HEK293T (cell line): ENCODE data around the gene AGPAT3.

Experiments used
- CTCF ChIA-PET: fragments of 350-600 bp; formaldehyde crosslinking; extraction: SDS; loops from one replicate; lab custom pipeline; 2021; ENCODE audit warnings: antibody characterized with exemption, inconsistent platforms; lab: Yijun Ruan, JAX
- POLR2A ChIA-PET: fragments of 350-600 bp; formaldehyde crosslinking; extraction: SDS; loops from one replicate; lab custom pipeline; 2020; ENCODE audit warnings: antibody characterized with exemption, inconsistent platforms; lab: Yijun Ruan, JAX
- DNase-seq: peaks from one replicate; pipeline ENCODE4 v3.0.0; 2012; ENCODE audit warnings: mixed read lengths; ENCODE audit errors: extremely low spot score
- ARNT ChIP-seq: fragments of 450-650 bp; IDR thresholded peaks from 2 replicates; pipeline ENCODE4 v1.6.1; 2017; ENCODE audit warnings: mild to moderate bottlenecking
- BHLHE40 ChIP-seq: fragments of 450-650 bp; IDR thresholded peaks from 2 replicates; pipeline ENCODE4 v1.6.1; 2016; ENCODE audit warnings: mild to moderate bottlenecking, moderate library complexity, borderline replicate concordance
- CTBP1 ChIP-seq: fragments of 450-650 bp; IDR thresholded peaks from 2 replicates; pipeline ENCODE4 v1.6.1; 2016; ENCODE audit warnings: borderline replicate concordance
- ELF4 ChIP-seq: fragments of 450-650 bp; IDR thresholded peaks from 2 replicates; pipeline ENCODE4 v1.6.1; 2017; ENCODE audit warnings: antibody characterized with exemption
- FOXA1 ChIP-seq: fragments of 450-650 bp; IDR thresholded peaks from 2 replicates; pipeline ENCODE4 v1.6.1; 2016; ENCODE audit warnings: mild to moderate bottlenecking
- FOXK2 ChIP-seq: fragments of 450-650 bp; IDR thresholded peaks from 2 replicates; pipeline ENCODE4 v1.6.1; 2016; ENCODE audit warnings: mild to moderate bottlenecking
- FOXM1 ChIP-seq: fragments of 450-650 bp; IDR thresholded peaks from 2 replicates; pipeline ENCODE4 v1.6.1; 2017; ENCODE audit warnings: mild to moderate bottlenecking, borderline replicate concordance
- HDGF ChIP-seq: fragments of 450-650 bp; IDR thresholded peaks from 2 replicates; pipeline ENCODE4 v1.6.1; 2017; ENCODE audit warnings: antibody characterized with exemption, borderline replicate concordance
- L3MBTL2 ChIP-seq: fragments of 450-650 bp; conservative IDR thresholded peaks from 2 replicates; pipeline ENCODE4 v1.6.1; 2016; ENCODE audit warnings: mild to moderate bottlenecking
- LEF1 ChIP-seq: fragments of 450-650 bp; IDR thresholded peaks from 2 replicates; pipeline ENCODE4 v1.6.1; 2017; ENCODE audit warnings: mild to moderate bottlenecking, borderline replicate concordance
- NFRKB ChIP-seq: fragments of 450-650 bp; IDR thresholded peaks from 2 replicates; pipeline ENCODE4 v1.6.1; 2016; ENCODE audit warnings: mild to moderate bottlenecking, moderate library complexity
- PKNOX1 ChIP-seq: fragments of 450-650 bp; IDR thresholded peaks from 2 replicates; pipeline ENCODE4 v1.6.1; 2016
- SP1 ChIP-seq: fragments of 450-650 bp; IDR thresholded peaks from 2 replicates; pipeline ENCODE4 v1.6.1; 2017
- SUZ12 ChIP-seq: fragments of 450-650 bp; IDR thresholded peaks from 2 replicates; pipeline ENCODE4 v1.6.1; 2016; ENCODE audit warnings: mild to moderate bottlenecking
- TARDBP ChIP-seq: fragments of 450-650 bp; IDR thresholded peaks from 2 replicates; pipeline ENCODE4 v1.6.1; 2016
- ZNF384 ChIP-seq: fragments of 450-650 bp; IDR thresholded peaks from 2 replicates; pipeline ENCODE4 v1.6.1; 2016

Gene AGPAT3

GRCh38 chr21:44006017-44006619, 141.1 kb downstream of the AGPAT3 start:
- TF ChIP-seq ZNF384, result no peak
- no peak for TF ChIP-seq L3MBTL2
- no peak for TF ChIP-seq TARDBP
- no peak for TF ChIP-seq SP1
- no peak for TF ChIP-seq SUZ12
- TF ChIP-seq ARNT, result no peak
- TF ChIP-seq FOXK2, result no peak
- no peak for TF ChIP-seq NFRKB
- no peak for TF ChIP-seq CTBP1
- no peak for TF ChIP-seq BHLHE40
- no peak for TF ChIP-seq FOXA1
- no peak for TF ChIP-seq FOXM1
- TF ChIP-seq ELF4, result no peak
- no peak for TF ChIP-seq PKNOX1
- no peak for DNase-seq
- POLR2A ChIA-PET, result no interaction called here
- CTCF ChIA-PET, result no interaction called here

- DNase-seq, result no peak
- POLR2A ChIA-PET, result no interaction called here
- TF ChIP-seq BHLHE40 (no peak), SP1 (no peak), ARNT (no peak), FOXK2 (no peak), NFRKB (no peak), L3MBTL2 (no peak), CTBP1 (no peak), HDGF (no peak), SUZ12 (no peak), TARDBP (no peak), FOXM1 (no peak)
- CTCF ChIA-PET, result no interaction called here
Measured at GRCh38 chr21:44006656-44007055, 141.6 kb downstream of the AGPAT3 start.

- DNase-seq, result no peak
- no peak for TF ChIP-seq FOXM1
- TF ChIP-seq HDGF, result no peak
- no peak for TF ChIP-seq PKNOX1
- no peak for TF ChIP-seq LEF1
- TF ChIP-seq FOXK2, result no peak
- TF ChIP-seq ZNF384, result no peak
- TF ChIP-seq FOXA1, result no peak
- TF ChIP-seq CTBP1, result no peak
- no peak for TF ChIP-seq L3MBTL2
- no peak for TF ChIP-seq SP1
- TF ChIP-seq TARDBP, result no peak
- no peak for TF ChIP-seq ARNT
- TF ChIP-seq ELF4, result no peak
- TF ChIP-seq BHLHE40, result no peak
- no peak for TF ChIP-seq NFRKB
- TF ChIP-seq SUZ12, result no peak
- POLR2A ChIA-PET, result interaction anchor here (0.6 to 1.1 kb wide), 4 partner anchors 9 to 106 kb away, joined by 3 read pairs; no protein-coding TSS in a partner anchor
- CTCF ChIA-PET, result no interaction called here
Measured at GRCh38 chr21:44010429-44010828, 145.4 kb downstream of the AGPAT3 start.

- TF ChIP-seq FOXK2 (no peak), LEF1 (no peak), PKNOX1 (no peak), NFRKB (no peak), ELF4 (no peak), HDGF (no peak), BHLHE40 (no peak), FOXM1 (no peak), SUZ12 (no peak), TARDBP (no peak), ZNF384 (no peak), L3MBTL2 (no peak)
- ChIA-PET CTCF (no interaction called here), POLR2A (interaction anchor here (0.6 to 1.1 kb wide), 3 partner anchors 13 to 107 kb away, joined by 3 to 9 read pairs (median 3); no protein-coding TSS in a partner anchor)
- no peak for DNase-seq
Measured at GRCh38 chr21:44011123-44011522, 146.1 kb downstream of the AGPAT3 start.

GRCh38 chr21:44011579-44012473, 146.8 kb downstream of the AGPAT3 start, which contains the start of gene TRAPPC10:
Gene TRAPPC10 (plus strand): TSS chr21:44012309. CDS start chr21:44012494, 185 bp downstream.
- CTCF ChIA-PET, result no interaction called here
- POLR2A ChIA-PET, result interaction anchor here (0.6 to 1.4 kb wide), 6 partner anchors 9 to 1472 kb away, joined by 3 to 9 read pairs (median 3); no protein-coding TSS in a partner anchor
- DNase-seq, result peak; percentile 91
- TF ChIP-seq TARDBP (no peak), L3MBTL2 (peak; percentile 56), SUZ12 (no peak), NFRKB (no peak), PKNOX1 (peak; percentile 79), FOXA1 (no peak), CTBP1 (no peak), FOXK2 (no peak), ARNT (0 out of 2 replicates have a peak, but pooled peaks have one; percentile 10), ZNF384 (no peak), ELF4 (no peak), FOXM1 (peak; percentile 42; the same call in 1 of the 2 replicates), HDGF (no peak), LEF1 (peak; percentile 71; the same call in 1 of the 2 replicates)
